Keratinocyte (primary cell): ENCODE results near the gene KCNMA1. TPM values are rescaled to one million over a fixed set of nuclear protein-coding genes. Genes with fewer than 3 reads are reported as not detected.

Experiments
- DNase-seq: peaks from one replicate; pipeline ENCODE4 v3.0.0-alpha.2; 2011; ENCODE audit warnings: low read depth, missing footprints, low spot score
- FAIRE-seq: peaks from 2 replicates; lab custom pipeline; 2011; peaks lifted over from hg19 to GRCh38; lab: Jason Lieb, UNC
- H2AFZ ChIP-seq: 2 replicates; pipeline ENCODE4 v1.6.0; 2012; ENCODE audit warnings: low read length, control low read depth, inconsistent platforms; ENCODE audit not compliant: control insufficient read depth
- H3K27ac ChIP-seq: 2 replicates; pipeline ENCODE4 v1.5.1; 2011; ENCODE audit warnings: low read length; ENCODE audit not compliant: control insufficient read depth, insufficient read depth
- H3K27me3 ChIP-seq: 3 replicates; pipeline ENCODE4 v1.6.0; 2011; ENCODE audit warnings: low read length; ENCODE audit not compliant: control insufficient read depth, insufficient read depth; ENCODE audit errors: extremely low read depth
- H3K36me3 ChIP-seq, 2 experiments: 2 replicates in 1 of 2; 3 replicates in 1 of 2; pipeline ENCODE4 v1.5.1; 2011; ENCODE audit warnings: low read length in 2 of 2, mild to moderate bottlenecking in 1 of 2; ENCODE audit not compliant: control insufficient read depth in 2 of 2, insufficient read depth in 2 of 2; ENCODE audit errors: extremely low read depth in 1 of 2
- H3K4me1 ChIP-seq: 3 replicates; pipeline ENCODE4 v1.5.1; 2011; ENCODE audit warnings: low read length; ENCODE audit not compliant: control insufficient read depth, insufficient read depth; ENCODE audit errors: extremely low read depth
- H3K4me2 ChIP-seq: 3 replicates; pipeline ENCODE4 v1.6.0; 2011; ENCODE audit warnings: low read depth, low read length; ENCODE audit not compliant: control insufficient read depth, insufficient read depth; ENCODE audit errors: extremely low read depth
- H3K4me3 ChIP-seq, 3 experiments: fragments of 200-600 bp in 1 of 3; sonication (generic) in 1 of 3; 2 replicates in 2 of 3; 3 replicates in 1 of 3; pipeline ENCODE4 v1.5.1; 2011 to 2016; ENCODE audit warnings: low read length in 3 of 3, mild to moderate bottlenecking in 3 of 3, control low read depth in 2 of 3, inconsistent platforms in 1 of 3, low read depth in 1 of 3, mixed read lengths in 1 of 3, mixed run types in 1 of 3, moderate library complexity in 1 of 3; ENCODE audit not compliant: control insufficient read depth in 2 of 3, insufficient read depth in 2 of 3; ENCODE audit errors: extremely low read depth in 1 of 3
- H3K79me2 ChIP-seq: 2 replicates; pipeline ENCODE4 v1.6.0; 2012; ENCODE audit warnings: low read length; ENCODE audit not compliant: control insufficient read depth, insufficient read depth
- H3K9ac ChIP-seq: 3 replicates; pipeline ENCODE4 v1.6.0; 2011; ENCODE audit warnings: low read length; ENCODE audit not compliant: control insufficient read depth, insufficient read depth; ENCODE audit errors: extremely low read depth
- H3K9me1 ChIP-seq: 3 replicates; pipeline ENCODE4 v1.6.0; 2011; ENCODE audit warnings: low read length; ENCODE audit not compliant: control insufficient read depth, insufficient read depth; ENCODE audit errors: extremely low read depth
- H3K9me3 ChIP-seq: 2 replicates; pipeline ENCODE4 v1.5.1; 2012; ENCODE audit warnings: low read depth, low read length; ENCODE audit not compliant: control insufficient read depth
- H4K20me1 ChIP-seq: 3 replicates; pipeline ENCODE4 v1.6.0; 2011; ENCODE audit warnings: low read length; ENCODE audit not compliant: control insufficient read depth, insufficient read depth; ENCODE audit errors: extremely low read depth
- EZH2 ChIP-seq: IDR thresholded peaks from one replicate; pipeline ENCODE4 v1.6.1; 2012; ENCODE audit warnings: inconsistent platforms, mild to moderate bottlenecking, low read length, moderate library complexity
- dilution Hi-C: fragments of 300-500 bp; cut with MboI; formaldehyde crosslinking; loops from one replicate; pipeline ENCODE4 v1.7.0; 2020; ENCODE audit warnings: low sequenced_read_pairs; ENCODE audit not compliant: extremely low pct_ligation_motif_present
- polyA plus RNA-seq, 5 experiments: library from polyadenylated mRNA; depleted of rRNA in 3 of 5; stranded (reverse) in 3 of 5; stranded (forward) in 1 of 5; unstranded in 1 of 5; fragments of >200 nt; gene quantifications; 1 replicate in 1 of 5; 2 replicates in 3 of 5; 3 replicates in 1 of 5; pipeline versions ENCODE4 v1.2.1 to v1.2.3, GENCODE V29; 2011 to 2012; ENCODE audit warnings: missing spikeins in 2 of 5, low read depth in 1 of 5, low replicate concordance in 1 of 5
- TF ChIP-seq, protein P1 (sequence below), 3 experiments: IDR thresholded peaks in 1 of 3; conservative IDR thresholded peaks in 1 of 3; optimal IDR thresholded peaks in 1 of 3; 2 replicates in 2 of 3; 3 replicates in 1 of 3; pipeline versions ENCODE3 to v1.5.1; 2011; ENCODE audit warnings: low read length in 3 of 3, mild to moderate bottlenecking in 3 of 3, moderate library complexity in 2 of 3, control low read depth in 1 of 3, inconsistent platforms in 1 of 3; ENCODE audit not compliant: insufficient read depth in 2 of 3; ENCODE audit errors: extremely low read depth in 1 of 3

Gene KCNMA1
- polyA plus RNA-seq, 1 donor (not counting 4 experiments of a cell fraction or from before 2014, with no cell fraction given), result 6.3 TPM

- DNase-seq (no peak), FAIRE-seq (no peak)
- H3K36me3 ChIP-seq, result no peaks in the 10 kb centered on the region
- no peaks in the 10 kb centered on the region for H4K20me1 ChIP-seq
- no peak overlapping the region for H2AFZ ChIP-seq
- H3K9me3 ChIP-seq, result no peaks in the 10 kb centered on the region
- no peaks in the 10 kb centered on the region for H3K4me1 ChIP-seq
- H3K27me3 ChIP-seq, result no peaks in the 10 kb centered on the region
- H3K27ac ChIP-seq, result no peak overlapping the region
- no peaks in the 10 kb centered on the region for H3K79me2 ChIP-seq
- H3K9me1 ChIP-seq, result no peaks in the 10 kb centered on the region
- TF ChIP-seq EZH2, result no peak
- TF ChIP-seq, protein P1, sequence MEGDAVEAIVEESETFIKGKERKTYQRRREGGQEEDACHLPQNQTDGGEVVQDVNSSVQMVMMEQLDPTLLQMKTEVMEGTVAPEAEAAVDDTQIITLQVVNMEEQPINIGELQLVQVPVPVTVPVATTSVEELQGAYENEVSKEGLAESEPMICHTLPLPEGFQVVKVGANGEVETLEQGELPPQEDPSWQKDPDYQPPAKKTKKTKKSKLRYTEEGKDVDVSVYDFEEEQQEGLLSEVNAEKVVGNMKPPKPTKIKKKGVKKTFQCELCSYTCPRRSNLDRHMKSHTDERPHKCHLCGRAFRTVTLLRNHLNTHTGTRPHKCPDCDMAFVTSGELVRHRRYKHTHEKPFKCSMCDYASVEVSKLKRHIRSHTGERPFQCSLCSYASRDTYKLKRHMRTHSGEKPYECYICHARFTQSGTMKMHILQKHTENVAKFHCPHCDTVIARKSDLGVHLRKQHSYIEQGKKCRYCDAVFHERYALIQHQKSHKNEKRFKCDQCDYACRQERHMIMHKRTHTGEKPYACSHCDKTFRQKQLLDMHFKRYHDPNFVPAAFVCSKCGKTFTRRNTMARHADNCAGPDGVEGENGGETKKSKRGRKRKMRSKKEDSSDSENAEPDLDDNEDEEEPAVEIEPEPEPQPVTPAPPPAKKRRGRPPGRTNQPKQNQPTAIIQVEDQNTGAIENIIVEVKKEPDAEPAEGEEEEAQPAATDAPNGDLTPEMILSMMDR (optimal IDR thresholded peaks at IDR 0.05 in 1 of 3, IDR thresholded peaks at IDR 0.05 in 1 of 3, conservative IDR thresholded peaks at IDR 0.05 in 1 of 3; ENCODE audit: extremely low read depth in 1 of 3, insufficient read depth in 2 of 3, low read length in 3 of 3), result no peak
- no peak overlapping the region for H3K4me2 ChIP-seq
- dilution Hi-C loops, result no loop called here
- no peak overlapping the region for H3K9ac ChIP-seq
- H3K4me3 ChIP-seq, result no peak overlapping the region
These were observed 664.3 kb downstream of the KCNMA1 start for GRCh38 chr10:76973091-76974016.

DNA sequence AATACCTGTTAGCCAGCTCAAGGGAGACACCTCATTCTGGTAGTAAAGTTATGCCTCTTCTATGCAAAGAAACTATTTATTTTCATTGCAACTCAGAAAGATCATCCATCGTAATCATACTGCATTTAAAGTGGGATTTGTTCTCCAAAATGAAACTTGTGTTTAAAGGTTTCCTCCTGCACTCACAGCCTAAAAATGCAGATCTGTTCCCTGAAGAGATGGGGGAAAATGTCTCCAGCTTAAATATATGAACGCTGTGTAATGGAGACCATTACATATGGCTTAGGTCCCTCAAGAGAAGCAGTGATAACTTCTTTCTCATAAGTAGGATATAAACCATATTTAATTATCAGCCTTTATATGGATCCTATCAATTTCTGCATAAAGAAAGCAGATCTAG is 665.1 kb downstream of the KCNMA1 start:
- dilution Hi-C loops, result no loop called here
- H3K27ac ChIP-seq, result no peak overlapping the region
- no peaks in the 10 kb centered on the region for H3K9me1 ChIP-seq
- H4K20me1 ChIP-seq, result no peaks in the 10 kb centered on the region
- no peak for FAIRE-seq
- TF ChIP-seq, protein P1 (optimal IDR thresholded peaks at IDR 0.05 in 1 of 3, IDR thresholded peaks at IDR 0.05 in 1 of 3, conservative IDR thresholded peaks at IDR 0.05 in 1 of 3; ENCODE audit: extremely low read depth in 1 of 3, insufficient read depth in 2 of 3, low read length in 3 of 3), result no peak
- TF ChIP-seq EZH2, result no peak
- no peak overlapping the region for H3K4me2 ChIP-seq
- H3K9me3 ChIP-seq, result no peaks in the 10 kb centered on the region
- no peak overlapping the region for H3K4me3 ChIP-seq
- DNase-seq, result no peak
- H3K36me3 ChIP-seq, result no peaks in the 10 kb centered on the region
- no peaks in the 10 kb centered on the region for H3K4me1 ChIP-seq
- no peak overlapping the region for H3K9ac ChIP-seq
- H2AFZ ChIP-seq, result no peak overlapping the region
- no peaks in the 10 kb centered on the region for H3K79me2 ChIP-seq
- H3K27me3 ChIP-seq, result no peaks in the 10 kb centered on the region
